GM23338 (cell line): ENCODE measurements around the gene FBXO33. TPM values are rescaled to one million over a fixed set of nuclear protein-coding genes. Genes with fewer than 3 reads are reported as not detected.

Source experiments
- ATAC-seq: fragments of 200-7000 bp; cut with Tn5 transposase; 3 replicates; pipeline ENCODE4 v1.9.1; 2020
- DNase-seq: peaks from one replicate; pipeline ENCODE4 v3.0.0-alpha.2; 2015; ENCODE audit warnings: low spot score
- H2AFZ ChIP-seq: fragments of 200-600 bp; sonication (generic); 2 replicates; pipeline ENCODE4 v1.8.0; 2016; ENCODE audit warnings: antibody characterized with exemption, mild to moderate bottlenecking, moderate library complexity
- H3F3A ChIP-seq: fragments of 200-600 bp; sonication (generic); replicated peaks from 2 replicates; pipeline ENCODE4 v1.8.0; 2017; ENCODE audit warnings: antibody characterized with exemption, mixed run types, low read depth
- H3K27ac ChIP-seq: fragments of 200-600 bp; sonication (generic); 2 replicates; pipeline ENCODE4 v1.6.1; 2016; ENCODE audit warnings: low read depth
- H3K27me3 ChIP-seq: fragments of 200-600 bp; sonication (generic); 2 replicates; pipeline ENCODE4 v1.8.0; 2016; ENCODE audit warnings: mild to moderate bottlenecking, mixed run types, moderate library complexity; ENCODE audit not compliant: insufficient read depth
- H3K36me3 ChIP-seq: fragments of 200-600 bp; sonication (generic); 2 replicates; pipeline ENCODE4 v1.8.0; 2016; ENCODE audit warnings: mild to moderate bottlenecking; ENCODE audit not compliant: insufficient read depth
- H3K4me1 ChIP-seq: fragments of 200-600 bp; sonication (generic); 2 replicates; pipeline ENCODE4 v1.8.0; 2016; ENCODE audit warnings: mild to moderate bottlenecking, moderate library complexity; ENCODE audit not compliant: insufficient read depth
- H3K4me2 ChIP-seq: fragments of 200-600 bp; sonication (generic); 2 replicates; pipeline ENCODE4 v1.7.1; 2017; ENCODE audit warnings: mixed run types
- H3K4me3 ChIP-seq: fragments of 200-600 bp; sonication (generic); 2 replicates; pipeline ENCODE4 v1.6.1; 2016; ENCODE audit warnings: mixed run types
- H3K79me2 ChIP-seq: fragments of 200-600 bp; sonication (generic); replicated peaks from 2 replicates; pipeline ENCODE4 v1.8.0; 2017; ENCODE audit warnings: mild to moderate bottlenecking; ENCODE audit not compliant: insufficient read depth
- H3K9me2 ChIP-seq: fragments of 200-600 bp; sonication (generic); 2 replicates; pipeline ENCODE4 v1.8.0; 2017; ENCODE audit not compliant: insufficient read depth
- H4K20me1 ChIP-seq: fragments of 200-600 bp; sonication (generic); replicated peaks from 2 replicates; pipeline ENCODE4 v1.8.0; 2017; ENCODE audit warnings: mild to moderate bottlenecking; ENCODE audit not compliant: insufficient read depth
- H3K27ac Mint-ChIP-seq: 2 replicates; pipeline ENCODE4 v1.8.0; 2020; ENCODE audit warnings: inconsistent platforms, mild to moderate bottlenecking, moderate library complexity, mixed read lengths
- H3K27me3 Mint-ChIP-seq: 3 replicates; pipeline ENCODE4 v1.8.0; 2022; ENCODE audit warnings: low read depth, mild to moderate bottlenecking, moderate library complexity, mixed read lengths, inconsistent platforms; ENCODE audit not compliant: insufficient read depth, poor library complexity
- H3K36me3 Mint-ChIP-seq: 3 replicates; pipeline ENCODE4 v1.8.0; 2021; ENCODE audit warnings: low read depth, mild to moderate bottlenecking, inconsistent platforms, moderate library complexity, mixed read lengths
- H3K4me1 Mint-ChIP-seq: 3 replicates; pipeline ENCODE4 v1.8.0; 2020; ENCODE audit warnings: mild to moderate bottlenecking, inconsistent platforms, mixed read lengths
- H3K4me3 Mint-ChIP-seq: 3 replicates; pipeline ENCODE4 v1.8.0; 2021; ENCODE audit warnings: moderate library complexity, mild to moderate bottlenecking, inconsistent platforms, mixed read lengths
- H3K9me3 Mint-ChIP-seq: 3 replicates; pipeline ENCODE4 v1.8.0; 2020; ENCODE audit warnings: moderate library complexity, mild to moderate bottlenecking, inconsistent platforms, mixed read lengths
- CREB1 ChIP-seq: fragments of 250-450 bp; sonication (Bioruptor Pico); IDR thresholded peaks from 2 replicates; pipeline ENCODE4 v1.5.0; 2020; ENCODE audit warnings: low read depth, mild to moderate bottlenecking, moderate library complexity
- CTCF ChIP-seq, 2 experiments: fragments of 200-600 bp in 1 of 2; sonication (generic) in 1 of 2; conservative IDR thresholded peaks; 2 replicates each; pipeline versions ENCODE4 v1.5.1 to v1.6.1; 2016 to 2017; ENCODE audit warnings: antibody characterized with exemption in 2 of 2, low read depth in 2 of 2, mild to moderate bottlenecking in 2 of 2, moderate library complexity in 1 of 2
- ETS1 ChIP-seq: IDR thresholded peaks from 2 replicates; pipeline ENCODE4 v1.6.1; 2016; ENCODE audit warnings: antibody characterized with exemption
- EZH2 ChIP-seq: fragments of 200-600 bp; sonication (generic); IDR thresholded peaks from one replicate; pipeline ENCODE4 v1.8.0; 2017; ENCODE audit warnings: antibody characterized with exemption, mild to moderate bottlenecking, low read depth; ENCODE audit not compliant: unreplicated experiment
- EZH2phosphoT487 ChIP-seq: fragments of 200-600 bp; sonication (generic); IDR thresholded peaks from one replicate; pipeline ENCODE4 v1.8.1; 2018; ENCODE audit warnings: antibody characterized with exemption; ENCODE audit not compliant: unreplicated experiment
- JUNB ChIP-seq: IDR thresholded peaks from one replicate; pipeline ENCODE4 v1.6.1; 2016; ENCODE audit warnings: antibody characterized with exemption; ENCODE audit not compliant: unreplicated experiment
- NANOG ChIP-seq: IDR thresholded peaks from 2 replicates; pipeline ENCODE4 v1.6.1; 2016; ENCODE audit warnings: antibody characterized with exemption, borderline replicate concordance
- POLR2AphosphoS5 ChIP-seq: IDR thresholded peaks from 2 replicates; pipeline ENCODE4 v1.6.1; 2016; ENCODE audit warnings: antibody characterized with exemption, low read depth
- STAT1 ChIP-seq: IDR thresholded peaks from one replicate; pipeline ENCODE4 v1.6.1; 2016; ENCODE audit warnings: antibody characterized with exemption; ENCODE audit not compliant: unreplicated experiment
- ZNF114 ChIP-seq: fragments of 250-450 bp; sonication (Bioruptor Pico); IDR thresholded peaks from 2 replicates; pipeline ENCODE4 v1.5.0; 2020; ENCODE audit warnings: mild to moderate bottlenecking, moderate library complexity
- ZNF331 ChIP-seq: fragments of 250-450 bp; sonication (Bioruptor Pico); IDR thresholded peaks from 2 replicates; pipeline ENCODE4 v1.5.0; 2020; ENCODE audit warnings: low read depth, mild to moderate bottlenecking, moderate library complexity
- polyA plus RNA-seq: library from polyadenylated mRNA; unstranded; fragments of >200 nt; fragmentation: Nextera tagmentation; extraction: Ambion mirVana; gene quantifications from 2 replicates; pipeline ENCODE4 v1.2.1, GENCODE V29; 2016
- total RNA-seq: library from RNA; depleted of rRNA; stranded (reverse); fragments of >200 nt; shearing (Covaris generic); gene quantifications from 2 replicates; pipeline ENCODE4 v1.2.3, GENCODE V29; 2014
- TF ChIP-seq, protein P1 (sequence below): IDR thresholded peaks from one replicate; pipeline ENCODE4 v1.6.1; 2018; ENCODE audit warnings: antibody characterized with exemption; ENCODE audit not compliant: unreplicated experiment
- TF ChIP-seq, protein P2 (sequence below): fragments of 250-450 bp; sonication (Bioruptor Pico); IDR thresholded peaks from 2 replicates; pipeline ENCODE4 v1.5.0; 2020; ENCODE audit warnings: mild to moderate bottlenecking, moderate library complexity

FBXO33 gene
- total and polyA plus RNA-seq, 2 experiments from 2014 or later = 6.7 to 13.1 TPM

DNA sequence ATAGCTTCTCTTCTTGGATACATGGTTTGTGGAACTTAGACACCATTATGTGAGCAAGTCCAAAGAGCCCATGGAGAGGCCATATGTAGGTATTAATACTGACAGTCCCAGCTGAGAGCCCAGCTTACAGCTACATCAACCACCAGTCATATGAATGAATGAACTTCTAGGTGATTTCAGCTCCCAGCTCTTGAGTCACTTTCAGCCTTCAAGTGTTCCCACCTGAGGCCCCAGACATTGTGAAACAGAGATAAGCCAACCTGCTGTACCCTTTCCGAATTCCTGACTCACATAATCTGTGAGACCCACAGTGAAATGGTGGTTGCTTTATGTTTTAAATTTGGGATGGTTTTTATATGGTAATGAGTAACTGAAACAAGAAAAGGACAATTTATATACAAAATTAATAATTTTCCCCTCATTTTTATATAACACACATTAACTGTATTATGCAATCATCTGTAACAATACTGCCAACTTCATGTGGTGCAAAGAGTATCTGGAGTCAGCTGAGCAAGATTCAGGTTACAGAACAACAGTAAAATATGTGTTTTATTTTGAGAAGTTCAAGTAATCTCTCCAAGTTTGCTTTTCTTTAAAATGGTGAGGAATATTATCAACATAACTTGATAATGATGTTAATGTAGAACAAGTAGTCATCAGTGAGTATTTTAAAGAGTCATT, 27.7 kb upstream of the FBXO33 start:
- Histone ChIP-seq H3K27me3 (no peaks in the 10 kb centered on the region), H3K27ac (no peak overlapping the region), H3K4me3 (no peak overlapping the region), H3K36me3 (no peaks in the 10 kb centered on the region), H3F3A (no peaks in the 10 kb centered on the region), H3K79me2 (no peaks in the 10 kb centered on the region), H4K20me1 (no peaks in the 10 kb centered on the region), H2AFZ (no peak overlapping the region), H3K4me2 (no peak overlapping the region), H3K4me1 (no peaks in the 10 kb centered on the region), H3K9me2 (0 out of 2 replicates have a peak, but pooled peaks cover 3% of the 10 kb centered on the region)
- DNase-seq (no peak), ATAC-seq (no peak)
- Mint-ChIP-seq H3K4me3 (no peak overlapping the region), H3K27me3 (peaks cover 4% of the 10 kb centered on the region), H3K4me1 (peaks cover 2% of the 10 kb centered on the region; the same call in 1 of the 3 replicates), H3K27ac (no peak overlapping the region), H3K36me3 (no peaks in the 10 kb centered on the region), H3K9me3 (no peaks in the 10 kb centered on the region)
- TF ChIP-seq, protein P1, sequence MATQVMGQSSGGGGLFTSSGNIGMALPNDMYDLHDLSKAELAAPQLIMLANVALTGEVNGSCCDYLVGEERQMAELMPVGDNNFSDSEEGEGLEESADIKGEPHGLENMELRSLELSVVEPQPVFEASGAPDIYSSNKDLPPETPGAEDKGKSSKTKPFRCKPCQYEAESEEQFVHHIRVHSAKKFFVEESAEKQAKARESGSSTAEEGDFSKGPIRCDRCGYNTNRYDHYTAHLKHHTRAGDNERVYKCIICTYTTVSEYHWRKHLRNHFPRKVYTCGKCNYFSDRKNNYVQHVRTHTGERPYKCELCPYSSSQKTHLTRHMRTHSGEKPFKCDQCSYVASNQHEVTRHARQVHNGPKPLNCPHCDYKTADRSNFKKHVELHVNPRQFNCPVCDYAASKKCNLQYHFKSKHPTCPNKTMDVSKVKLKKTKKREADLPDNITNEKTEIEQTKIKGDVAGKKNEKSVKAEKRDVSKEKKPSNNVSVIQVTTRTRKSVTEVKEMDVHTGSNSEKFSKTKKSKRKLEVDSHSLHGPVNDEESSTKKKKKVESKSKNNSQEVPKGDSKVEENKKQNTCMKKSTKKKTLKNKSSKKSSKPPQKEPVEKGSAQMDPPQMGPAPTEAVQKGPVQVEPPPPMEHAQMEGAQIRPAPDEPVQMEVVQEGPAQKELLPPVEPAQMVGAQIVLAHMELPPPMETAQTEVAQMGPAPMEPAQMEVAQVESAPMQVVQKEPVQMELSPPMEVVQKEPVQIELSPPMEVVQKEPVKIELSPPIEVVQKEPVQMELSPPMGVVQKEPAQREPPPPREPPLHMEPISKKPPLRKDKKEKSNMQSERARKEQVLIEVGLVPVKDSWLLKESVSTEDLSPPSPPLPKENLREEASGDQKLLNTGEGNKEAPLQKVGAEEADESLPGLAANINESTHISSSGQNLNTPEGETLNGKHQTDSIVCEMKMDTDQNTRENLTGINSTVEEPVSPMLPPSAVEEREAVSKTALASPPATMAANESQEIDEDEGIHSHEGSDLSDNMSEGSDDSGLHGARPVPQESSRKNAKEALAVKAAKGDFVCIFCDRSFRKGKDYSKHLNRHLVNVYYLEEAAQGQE = no peak
- TF ChIP-seq CREB1 (CRISPR knock-in tag) (no peak), ZNF114 (CRISPR knock-in tag) (no peak), POLR2AphosphoS5 (no peak), STAT1 (no peak), EZH2 (no peak), NANOG (no peak), EZH2phosphoT487 (no peak), JUNB (no peak), CTCF (conservative IDR thresholded peaks at IDR 0.05; ENCODE audit: low read depth in 2 of 2) (no peak), ZNF331 (CRISPR knock-in tag) (no peak), ETS1 (no peak)
- TF ChIP-seq, protein P2, sequence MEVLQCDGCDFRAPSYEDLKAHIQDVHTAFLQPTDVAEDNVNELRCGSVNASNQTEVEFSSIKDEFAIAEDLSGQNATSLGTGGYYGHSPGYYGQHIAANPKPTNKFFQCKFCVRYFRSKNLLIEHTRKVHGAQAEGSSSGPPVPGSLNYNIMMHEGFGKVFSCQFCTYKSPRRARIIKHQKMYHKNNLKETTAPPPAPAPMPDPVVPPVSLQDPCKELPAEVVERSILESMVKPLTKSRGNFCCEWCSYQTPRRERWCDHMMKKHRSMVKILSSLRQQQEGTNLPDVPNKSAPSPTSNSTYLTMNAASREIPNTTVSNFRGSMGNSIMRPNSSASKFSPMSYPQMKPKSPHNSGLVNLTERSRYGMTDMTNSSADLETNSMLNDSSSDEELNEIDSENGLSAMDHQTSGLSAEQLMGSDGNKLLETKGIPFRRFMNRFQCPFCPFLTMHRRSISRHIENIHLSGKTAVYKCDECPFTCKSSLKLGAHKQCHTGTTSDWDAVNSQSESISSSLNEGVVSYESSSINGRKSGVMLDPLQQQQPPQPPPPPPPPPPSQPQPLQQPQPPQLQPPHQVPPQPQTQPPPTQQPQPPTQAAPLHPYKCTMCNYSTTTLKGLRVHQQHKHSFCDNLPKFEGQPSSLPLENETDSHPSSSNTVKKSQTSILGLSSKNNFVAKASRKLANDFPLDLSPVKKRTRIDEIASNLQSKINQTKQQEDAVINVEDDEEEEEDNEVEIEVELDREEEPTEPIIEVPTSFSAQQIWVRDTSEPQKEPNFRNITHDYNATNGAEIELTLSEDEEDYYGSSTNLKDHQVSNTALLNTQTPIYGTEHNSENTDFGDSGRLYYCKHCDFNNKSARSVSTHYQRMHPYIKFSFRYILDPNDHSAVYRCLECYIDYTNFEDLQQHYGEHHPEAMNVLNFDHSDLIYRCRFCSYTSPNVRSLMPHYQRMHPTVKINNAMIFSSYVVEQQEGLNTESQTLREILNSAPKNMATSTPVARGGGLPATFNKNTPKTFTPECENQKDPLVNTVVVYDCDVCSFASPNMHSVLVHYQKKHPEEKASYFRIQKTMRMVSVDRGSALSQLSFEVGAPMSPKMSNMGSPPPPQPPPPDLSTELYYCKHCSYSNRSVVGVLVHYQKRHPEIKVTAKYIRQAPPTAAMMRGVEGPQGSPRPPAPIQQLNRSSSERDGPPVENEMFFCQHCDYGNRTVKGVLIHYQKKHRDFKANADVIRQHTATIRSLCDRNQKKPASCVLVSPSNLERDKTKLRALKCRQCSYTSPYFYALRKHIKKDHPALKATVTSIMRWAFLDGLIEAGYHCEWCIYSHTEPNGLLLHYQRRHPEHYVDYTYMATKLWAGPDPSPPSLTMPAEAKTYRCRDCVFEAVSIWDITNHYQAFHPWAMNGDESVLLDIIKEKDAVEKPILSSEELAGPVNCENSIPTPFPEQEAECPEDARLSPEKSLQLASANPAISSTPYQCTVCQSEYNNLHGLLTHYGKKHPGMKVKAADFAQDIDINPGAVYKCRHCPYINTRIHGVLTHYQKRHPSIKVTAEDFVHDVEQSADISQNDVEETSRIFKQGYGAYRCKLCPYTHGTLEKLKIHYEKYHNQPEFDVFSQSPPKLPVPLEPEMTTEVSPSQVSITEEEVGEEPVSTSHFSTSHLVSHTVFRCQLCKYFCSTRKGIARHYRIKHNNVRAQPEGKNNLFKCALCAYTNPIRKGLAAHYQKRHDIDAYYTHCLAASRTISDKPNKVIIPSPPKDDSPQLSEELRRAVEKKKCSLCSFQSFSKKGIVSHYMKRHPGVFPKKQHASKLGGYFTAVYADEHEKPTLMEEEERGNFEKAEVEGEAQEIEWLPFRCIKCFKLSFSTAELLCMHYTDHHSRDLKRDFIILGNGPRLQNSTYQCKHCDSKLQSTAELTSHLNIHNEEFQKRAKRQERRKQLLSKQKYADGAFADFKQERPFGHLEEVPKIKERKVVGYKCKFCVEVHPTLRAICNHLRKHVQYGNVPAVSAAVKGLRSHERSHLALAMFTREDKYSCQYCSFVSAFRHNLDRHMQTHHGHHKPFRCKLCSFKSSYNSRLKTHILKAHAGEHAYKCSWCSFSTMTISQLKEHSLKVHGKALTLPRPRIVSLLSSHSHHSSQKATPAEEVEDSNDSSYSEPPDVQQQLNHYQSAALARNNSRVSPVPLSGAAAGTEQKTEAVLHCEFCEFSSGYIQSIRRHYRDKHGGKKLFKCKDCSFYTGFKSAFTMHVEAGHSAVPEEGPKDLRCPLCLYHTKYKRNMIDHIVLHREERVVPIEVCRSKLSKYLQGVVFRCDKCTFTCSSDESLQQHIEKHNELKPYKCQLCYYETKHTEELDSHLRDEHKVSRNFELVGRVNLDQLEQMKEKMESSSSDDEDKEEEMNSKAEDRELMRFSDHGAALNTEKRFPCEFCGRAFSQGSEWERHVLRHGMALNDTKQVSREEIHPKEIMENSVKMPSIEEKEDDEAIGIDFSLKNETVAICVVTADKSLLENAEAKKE (CRISPR knock-in tag) = no peak
